SJCRH30 (cell line): ENCODE data around the gene CAMTA1. TPM values are rescaled to one million over a fixed set of nuclear protein-coding genes. Genes with fewer than 3 reads are reported as not detected.
A peak's percentile ranks its signal among the peaks of the same experiment; 100 is the strongest.
"Not testable (repeated sequence)": the region's sequence is repeated elsewhere in the genome, so short reads cannot be mapped to it uniquely, and the experiment has no call there.

ENCODE experiments used
- DNase-seq, 2 experiments: peaks; one replicate each; pipeline ENCODE4 v3.0.0-alpha.2; 2015 to 2020
- H3K27ac ChIP-seq: fragments of 250-450 bp; sonication (Bioruptor Pico); 2 replicates; pipeline ENCODE4 v1.5.1; 2020; ENCODE audit warnings: mild to moderate bottlenecking, moderate library complexity
- H3K27me3 ChIP-seq: fragments of 250-450 bp; sonication (Bioruptor Pico); 2 replicates; pipeline ENCODE4 v1.5.1; 2020; ENCODE audit warnings: mild to moderate bottlenecking, moderate library complexity
- H3K36me3 ChIP-seq: fragments of 250-450 bp; sonication (Bioruptor Pico); 2 replicates; pipeline ENCODE4 v1.5.1; 2020; ENCODE audit warnings: mild to moderate bottlenecking, moderate library complexity
- H3K4me1 ChIP-seq: fragments of 250-450 bp; sonication (Bioruptor Pico); 2 replicates; pipeline ENCODE4 v1.5.1; 2020; ENCODE audit warnings: mild to moderate bottlenecking, moderate library complexity
- H3K4me3 ChIP-seq: fragments of 250-450 bp; sonication (Bioruptor Pico); 2 replicates; pipeline ENCODE4 v1.5.1; 2020; ENCODE audit warnings: mild to moderate bottlenecking, moderate library complexity
- H3K9me3 ChIP-seq: fragments of 250-450 bp; sonication (Bioruptor Pico); replicated peaks from 2 replicates; pipeline ENCODE4 v1.5.1; 2020; ENCODE audit warnings: mild to moderate bottlenecking, moderate library complexity
- total RNA-seq: library from RNA; depleted of rRNA; stranded (reverse); fragments of >200 nt; shearing (Covaris generic); gene quantifications from 2 replicates; pipeline ENCODE4 v1.2.3, GENCODE V29; 2014

CAMTA1 gene
- total RNA-seq, 1 experiment from 2014 or later: 153 TPM

- H3K27ac ChIP-seq: no peak overlapping the region
Measured at GRCh38 chr1:6913086-6913485, 127.8 kb downstream of the CAMTA1 start.

GRCh38 chr1:6914706-6915105, 129.5 kb downstream of the CAMTA1 start:
- H3K9me3 ChIP-seq: no peaks in the 10 kb centered on the region
- no peak overlapping the region for H3K4me3 ChIP-seq
- H3K4me1 ChIP-seq: 0 out of 2 replicates have a peak, but pooled peaks cover 4% of the 10 kb centered on the region
- no peaks in the 10 kb centered on the region for H3K36me3 ChIP-seq
- H3K27ac ChIP-seq: no peak overlapping the region
- H3K27me3 ChIP-seq: peaks cover 12% of the 10 kb centered on the region
- DNase-seq: no peak

More at GRCh38 chr1:6913086-6913485, 127.8 kb downstream of the CAMTA1 start:
- Histone ChIP-seq H3K27me3 (peaks cover 12% of the 10 kb centered on the region), H3K9me3 (no peaks in the 10 kb centered on the region), H3K4me3 (no peak overlapping the region), H3K36me3 (no peaks in the 10 kb centered on the region), H3K4me1 (0 out of 2 replicates have a peak, but pooled peaks cover 4% of the 10 kb centered on the region)
- DNase-seq: no peak

DNA sequence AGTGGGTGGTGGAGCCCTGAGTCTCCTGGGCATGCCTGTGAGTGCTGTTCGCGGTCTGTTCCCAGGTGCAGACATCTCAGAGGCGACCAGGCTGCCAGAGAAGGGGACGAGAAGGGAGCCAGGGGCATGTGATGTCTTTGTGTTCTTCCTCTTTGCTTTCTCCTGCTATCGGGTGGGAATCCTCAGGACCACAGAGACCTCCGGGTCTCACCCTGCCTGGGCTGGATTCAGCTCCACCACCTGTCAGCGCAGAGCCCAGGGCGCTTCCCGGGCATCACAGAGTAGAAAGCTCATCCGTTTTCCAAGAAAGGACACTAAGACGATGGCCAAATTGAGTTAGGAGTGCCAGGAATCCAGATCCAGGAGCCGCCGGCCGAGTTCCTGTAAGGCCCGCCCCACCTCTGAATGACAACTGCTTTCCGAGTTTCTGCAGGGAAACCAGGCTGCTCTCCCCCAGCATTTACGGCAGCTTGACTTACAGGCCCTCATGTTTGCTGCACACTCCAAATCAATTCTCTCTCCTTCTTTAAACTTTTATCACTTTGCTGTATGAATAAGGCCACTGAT, 130.8 kb downstream of the CAMTA1 start:
- Histone ChIP-seq H3K36me3 (no peaks in the 10 kb centered on the region), H3K27me3 (peaks cover 9% of the 10 kb centered on the region), H3K4me1 (0 out of 2 replicates have a peak, but pooled peaks cover 4% of the 10 kb centered on the region), H3K9me3 (peaks cover 1% of the 10 kb centered on the region; the same call in 1 of the 2 replicates), H3K4me3 (no peak overlapping the region), H3K27ac (no peak overlapping the region)
- no peak for DNase-seq

DNA sequence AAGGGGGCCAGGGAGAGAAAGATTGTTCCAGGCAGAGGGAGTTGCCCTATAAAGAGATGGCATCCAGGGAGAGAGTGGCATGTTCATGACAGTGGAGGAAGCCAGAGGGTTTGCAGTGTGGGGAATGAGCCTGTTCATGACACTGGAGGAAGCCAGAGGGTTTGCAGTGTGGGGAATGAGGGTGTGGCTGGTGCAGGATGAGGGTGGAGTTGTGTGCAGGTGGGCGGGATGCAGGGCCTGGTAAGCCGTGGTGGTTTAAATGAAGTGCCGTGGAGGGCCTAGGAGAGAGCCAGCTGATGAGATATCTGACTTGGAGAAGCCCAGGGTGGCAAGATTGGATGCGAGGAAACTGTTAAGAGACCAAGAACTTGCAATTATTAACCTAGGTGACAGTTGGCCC, 131.8 kb downstream of the CAMTA1 start:
- no peaks in the 10 kb centered on the region for H3K4me1 ChIP-seq
- H3K9me3 ChIP-seq: peaks cover 6% of the 10 kb centered on the region; the same call in 1 of the 2 replicates
- H3K36me3 ChIP-seq: no peaks in the 10 kb centered on the region
- DNase-seq: no peak
- H3K4me3 ChIP-seq: no peak overlapping the region
- no peak overlapping the region for H3K27ac ChIP-seq
- peaks cover 9% of the 10 kb centered on the region for H3K27me3 ChIP-seq

GRCh38 chr1:6918186-6918924, 133.1 kb downstream of the CAMTA1 start:
- DNase-seq: no peak
- H3K27ac ChIP-seq: no peak overlapping the region
- H3K36me3 ChIP-seq: no peaks in the 10 kb centered on the region
- H3K9me3 ChIP-seq: peaks cover 6% of the 10 kb centered on the region; the same call in 1 of the 2 replicates
- no peak overlapping the region for H3K4me3 ChIP-seq
- H3K27me3 ChIP-seq: peaks cover 8% of the 10 kb centered on the region; the same call in 1 of the 2 replicates
- H3K4me1 ChIP-seq: no peaks in the 10 kb centered on the region

DNA sequence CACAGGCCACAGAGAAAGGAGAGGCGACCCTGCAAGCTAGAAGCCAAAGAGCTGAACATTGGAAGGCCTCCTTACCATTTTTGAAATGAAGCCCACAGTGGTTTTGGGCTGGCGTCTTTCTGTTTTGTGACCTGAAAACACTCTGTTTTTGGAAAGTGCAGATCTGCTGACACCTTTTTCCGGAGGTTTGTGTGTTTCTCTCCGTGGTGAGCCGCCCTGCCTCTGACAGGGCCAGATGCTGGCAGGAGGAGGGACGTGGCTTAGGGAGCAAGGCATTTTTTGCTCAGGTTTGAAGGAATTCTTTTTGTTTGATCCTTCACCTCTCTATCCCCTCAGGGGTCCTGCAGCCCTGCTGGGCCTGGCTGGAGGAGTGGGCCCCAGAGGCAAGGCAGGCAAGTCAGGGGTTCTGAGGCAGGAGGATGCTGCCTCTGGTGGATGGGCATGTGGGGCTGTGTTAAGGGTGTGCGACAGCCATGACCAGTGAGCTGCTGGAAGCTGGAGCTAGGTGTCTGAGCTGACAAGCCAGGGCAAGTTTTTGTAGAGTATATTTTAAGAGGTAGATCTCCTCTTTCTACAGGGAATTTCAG, 133.8 kb downstream of the CAMTA1 start:
- Histone ChIP-seq H3K9me3 (peaks cover 6% of the 10 kb centered on the region; the same call in 1 of the 2 replicates), H3K4me3 (no peak overlapping the region), H3K4me1 (no peaks in the 10 kb centered on the region), H3K27me3 (peaks cover 8% of the 10 kb centered on the region; the same call in 1 of the 2 replicates), H3K27ac (no peak overlapping the region), H3K36me3 (no peaks in the 10 kb centered on the region)
- no peak for DNase-seq

DNA sequence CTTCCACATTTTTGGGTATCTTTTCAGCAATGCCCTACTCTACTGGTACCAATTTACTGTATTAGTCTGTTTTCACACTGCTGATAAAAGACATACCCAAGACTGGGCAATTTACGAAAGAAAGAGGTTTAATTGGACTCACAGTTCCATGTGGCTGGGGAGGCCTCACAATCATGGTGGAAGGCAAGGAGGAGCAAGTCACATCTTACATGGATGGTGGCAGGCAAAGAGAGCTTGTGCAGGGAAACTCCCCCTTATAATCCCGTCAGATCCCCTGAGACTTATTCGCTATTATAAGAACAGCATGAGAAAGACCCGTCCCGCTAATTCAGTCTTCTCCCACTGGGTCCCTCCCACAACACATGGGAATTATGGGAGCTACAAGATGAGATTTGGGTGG, 136.3 kb downstream of the CAMTA1 start:
- not testable (repeated sequence) for DNase-seq, H3K4me3 ChIP-seq, H3K27me3 ChIP-seq, H3K27ac ChIP-seq, H3K4me1 ChIP-seq, H3K36me3 ChIP-seq, H3K9me3 ChIP-seq

- peak; percentile 19 to 41 for DNase-seq
- Histone ChIP-seq H3K4me1 (no peaks in the 10 kb centered on the region), H3K27ac (no peak overlapping the region), H3K27me3 (peaks cover 8% of the 10 kb centered on the region; the same call in 1 of the 2 replicates), H3K36me3 (no peaks in the 10 kb centered on the region), H3K9me3 (peaks cover 6% of the 10 kb centered on the region; the same call in 1 of the 2 replicates), H3K4me3 (no peak overlapping the region)
Measured at GRCh38 chr1:6922096-6922931, 137.1 kb downstream of the CAMTA1 start.

DNA sequence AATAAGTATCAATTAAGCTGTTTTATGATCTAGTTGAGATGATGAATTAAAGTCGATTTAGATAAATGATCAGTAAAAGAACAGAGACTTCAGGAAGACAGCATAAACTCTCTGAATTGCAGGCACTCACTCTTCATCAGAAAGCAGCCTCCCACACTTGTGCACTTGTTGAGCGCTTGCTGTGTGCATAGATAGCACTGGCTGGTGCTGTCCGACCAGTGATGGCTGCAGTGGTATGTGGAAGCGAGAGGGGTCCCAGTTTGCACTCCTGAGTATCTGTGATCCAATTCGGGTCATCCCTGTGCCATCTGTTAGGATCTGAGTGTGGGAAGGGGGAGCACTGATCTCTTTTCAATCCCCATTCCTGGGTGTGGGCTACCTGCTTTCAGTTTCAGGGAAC, 137.8 kb downstream of the CAMTA1 start:
- Histone ChIP-seq H3K36me3 (no peaks in the 10 kb centered on the region), H3K9me3 (peaks cover 6% of the 10 kb centered on the region; the same call in 1 of the 2 replicates), H3K27me3 (peaks cover 8% of the 10 kb centered on the region; the same call in 1 of the 2 replicates), H3K27ac (no peak overlapping the region), H3K4me3 (no peak overlapping the region), H3K4me1 (no peaks in the 10 kb centered on the region)
- DNase-seq: no peak

DNA sequence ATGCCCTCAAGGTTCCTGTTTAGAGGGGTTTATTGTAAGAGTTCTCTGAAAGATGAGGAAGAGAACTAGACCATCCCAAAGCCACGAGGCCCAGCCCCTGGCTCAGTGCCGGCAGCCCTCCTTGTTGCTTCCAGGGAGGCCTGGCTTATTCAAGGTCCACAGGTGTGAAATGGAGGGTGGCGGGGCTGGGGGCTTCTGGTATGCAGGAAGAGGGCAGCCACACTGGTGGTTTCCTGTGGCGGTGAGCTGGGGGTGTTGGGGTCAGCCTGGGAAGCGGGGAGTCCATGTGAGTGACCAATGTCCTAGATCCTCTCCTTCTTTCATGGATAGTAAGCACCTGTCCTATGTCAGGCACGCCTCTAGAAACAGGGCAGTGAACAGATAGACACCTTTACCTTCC, 138.2 kb downstream of the CAMTA1 start:
- Histone ChIP-seq H3K4me1 (no peaks in the 10 kb centered on the region), H3K4me3 (no peak overlapping the region), H3K36me3 (no peaks in the 10 kb centered on the region), H3K9me3 (peaks cover 6% of the 10 kb centered on the region; the same call in 1 of the 2 replicates), H3K27ac (no peak overlapping the region), H3K27me3 (peaks cover 8% of the 10 kb centered on the region; the same call in 1 of the 2 replicates)
- DNase-seq: no peak

GRCh38 chr1:6923955-6924881, 139.0 kb downstream of the CAMTA1 start:
- H3K27ac ChIP-seq: no peak overlapping the region

DNA sequence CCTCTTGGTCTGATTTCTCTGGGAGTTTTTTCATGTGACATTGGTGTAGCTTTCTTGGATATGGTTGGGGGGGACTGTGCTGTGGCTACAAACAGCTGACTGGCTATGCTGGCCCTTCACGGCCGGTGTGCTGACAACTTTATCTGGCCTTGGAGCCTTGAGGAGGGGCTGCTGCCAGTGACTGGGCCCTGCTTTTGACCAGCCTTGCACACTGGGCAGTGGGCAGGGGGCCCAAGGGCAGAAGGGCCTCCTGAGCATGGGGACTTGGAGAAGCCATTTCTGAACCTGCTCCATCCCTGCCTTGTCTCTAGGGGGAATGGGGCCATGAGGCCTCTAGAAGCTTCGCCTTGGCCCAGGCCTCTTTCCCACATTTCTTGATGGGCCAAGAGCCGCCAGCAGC, 139.6 kb downstream of the CAMTA1 start:
- DNase-seq: no peak
- no peak overlapping the region for H3K27ac ChIP-seq
- H3K9me3 ChIP-seq: peaks cover 6% of the 10 kb centered on the region; the same call in 1 of the 2 replicates
- H3K4me1 ChIP-seq: no peaks in the 10 kb centered on the region
- peaks cover 8% of the 10 kb centered on the region; the same call in 1 of the 2 replicates for H3K27me3 ChIP-seq
- no peak overlapping the region for H3K4me3 ChIP-seq
- H3K36me3 ChIP-seq: no peaks in the 10 kb centered on the region

More at GRCh38 chr1:6923955-6924881, 139.0 kb downstream of the CAMTA1 start:
- no peaks in the 10 kb centered on the region for H3K4me1 ChIP-seq
- peaks cover 8% of the 10 kb centered on the region; the same call in 1 of the 2 replicates for H3K27me3 ChIP-seq
- H3K9me3 ChIP-seq: peaks cover 6% of the 10 kb centered on the region; the same call in 1 of the 2 replicates
- DNase-seq: no peak
- no peaks in the 10 kb centered on the region for H3K36me3 ChIP-seq
- H3K4me3 ChIP-seq: no peak overlapping the region

DNA sequence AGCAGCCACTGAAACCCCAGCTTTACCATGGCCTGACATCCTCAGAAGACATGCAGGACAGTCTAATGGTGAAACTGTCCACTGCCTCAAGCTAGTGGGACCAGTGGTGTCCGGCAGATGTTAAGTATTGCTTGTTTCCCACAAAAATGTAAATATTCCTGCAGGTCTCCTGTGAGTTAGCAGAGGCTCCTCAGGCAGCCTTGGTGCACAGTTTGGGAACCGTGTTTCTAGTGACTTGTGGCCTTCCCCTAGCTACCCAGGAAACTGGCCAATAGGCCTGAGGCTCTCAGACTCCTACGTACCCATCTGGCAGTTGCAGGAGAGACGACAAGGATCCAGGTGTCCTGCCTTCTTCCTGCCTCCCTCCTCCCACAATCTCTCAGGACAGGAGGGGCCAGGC, 142.4 kb downstream of the CAMTA1 start:
- DNase-seq: no peak
- Histone ChIP-seq H3K36me3 (no peaks in the 10 kb centered on the region), H3K27me3 (peaks cover 18% of the 10 kb centered on the region; the same call in 1 of the 2 replicates), H3K9me3 (no peaks in the 10 kb centered on the region), H3K4me3 (no peak overlapping the region), H3K27ac (no peak overlapping the region), H3K4me1 (no peaks in the 10 kb centered on the region)
